ENCODE data around the gene BHLHE23.

Gene BHLHE23

GRCh38 chr20:63007646-63008488 is 1.1 kb upstream of the BHLHE23 start:
- DNase-seq, result no peak

DNA sequence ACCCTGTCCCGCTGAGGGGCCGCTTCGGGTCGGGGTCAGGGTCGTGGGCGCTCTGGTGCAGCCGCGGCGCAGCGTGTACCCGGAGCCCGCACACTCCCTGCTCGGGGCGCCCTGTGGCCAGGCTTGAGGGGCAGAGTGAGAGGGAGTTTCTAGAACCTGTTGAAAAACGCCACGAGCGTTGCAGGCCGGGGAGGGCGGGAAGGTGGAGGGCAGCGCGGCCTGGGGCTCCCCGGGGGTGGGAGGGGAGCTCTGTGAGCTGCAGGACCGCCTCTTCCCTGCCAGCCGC is 539 bp upstream of the BHLHE23 start:
- DNase-seq, result no peak

DNA sequence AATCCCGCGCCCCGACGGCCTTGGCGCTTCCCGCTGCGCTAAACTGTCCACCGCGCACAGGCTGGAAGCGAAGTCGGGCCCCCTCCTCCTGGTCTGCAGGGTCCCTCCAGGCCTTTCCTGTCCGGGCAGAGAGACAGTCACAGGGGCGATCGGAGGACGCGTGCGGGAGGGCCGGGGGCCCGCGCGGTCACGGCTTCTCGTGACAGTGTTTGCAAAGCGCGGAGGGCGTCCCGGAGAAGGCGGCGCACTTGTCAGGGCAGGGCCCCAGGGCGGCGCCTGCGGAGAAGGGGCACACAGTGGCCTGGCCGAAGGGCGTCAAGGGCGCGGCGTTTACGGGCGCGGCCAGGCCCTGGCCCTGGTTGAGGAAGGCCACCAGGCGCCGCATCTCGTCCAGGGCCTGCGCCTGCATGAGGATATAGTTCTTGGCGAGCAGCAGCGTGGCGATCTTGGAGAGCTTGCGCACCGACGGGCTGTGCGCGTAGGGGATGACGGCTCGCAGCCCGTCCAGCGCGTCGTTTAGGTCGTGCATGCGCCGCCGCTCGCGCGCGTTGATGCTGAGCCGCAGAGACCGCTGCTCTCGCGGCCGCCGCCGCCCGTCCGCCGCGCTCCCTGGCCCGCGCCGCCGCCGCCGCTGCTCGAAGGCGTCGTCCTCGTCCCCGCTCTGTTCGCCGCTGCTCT is 763 bp downstream of the BHLHE23 start:
- no peak for DNase-seq

GRCh38 chr20:63005365-63005861 is 1.4 kb downstream of the BHLHE23 start:
- no peak for DNase-seq

DNA sequence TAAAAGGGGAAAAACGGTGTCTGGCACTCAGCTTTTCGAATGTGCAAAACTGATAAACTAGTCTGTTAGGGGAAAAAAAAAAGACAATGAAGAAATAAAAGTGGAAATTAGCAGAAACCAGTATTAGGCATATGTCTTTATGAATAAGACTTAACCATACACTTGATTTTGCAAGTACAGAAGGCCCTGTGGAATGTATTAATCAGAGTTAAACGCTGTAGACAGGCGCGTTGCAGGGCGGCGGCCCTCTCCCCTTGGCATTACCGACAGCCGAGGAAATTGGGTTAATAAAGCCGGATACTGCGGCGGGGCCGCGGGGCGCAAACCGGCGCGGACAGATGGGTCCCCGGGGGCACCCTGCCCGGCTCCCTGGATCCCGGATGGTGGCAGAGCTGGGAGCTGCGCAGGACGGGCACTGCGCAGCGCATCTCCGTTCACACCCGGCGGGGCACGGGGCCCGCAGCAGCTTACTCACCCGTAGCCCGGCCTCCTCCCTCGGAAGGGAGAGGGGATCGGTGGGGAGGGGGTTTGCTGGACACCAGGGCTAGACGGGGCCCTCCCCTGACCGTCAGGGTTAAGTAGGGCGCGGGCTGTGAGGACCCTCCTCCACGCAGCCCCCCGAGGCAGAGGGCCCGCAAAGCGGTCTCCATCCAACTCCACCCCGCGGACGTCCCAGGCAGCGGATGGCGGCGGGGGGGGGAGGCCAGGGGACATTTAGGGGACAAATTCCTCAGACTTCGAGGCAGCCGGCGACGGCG is 2.0 kb downstream of the BHLHE23 start:
- DNase-seq, result no peak

GRCh38 chr20:63003546-63003945 is 3.2 kb downstream of the BHLHE23 start:
- DNase-seq, result no peak

DNA sequence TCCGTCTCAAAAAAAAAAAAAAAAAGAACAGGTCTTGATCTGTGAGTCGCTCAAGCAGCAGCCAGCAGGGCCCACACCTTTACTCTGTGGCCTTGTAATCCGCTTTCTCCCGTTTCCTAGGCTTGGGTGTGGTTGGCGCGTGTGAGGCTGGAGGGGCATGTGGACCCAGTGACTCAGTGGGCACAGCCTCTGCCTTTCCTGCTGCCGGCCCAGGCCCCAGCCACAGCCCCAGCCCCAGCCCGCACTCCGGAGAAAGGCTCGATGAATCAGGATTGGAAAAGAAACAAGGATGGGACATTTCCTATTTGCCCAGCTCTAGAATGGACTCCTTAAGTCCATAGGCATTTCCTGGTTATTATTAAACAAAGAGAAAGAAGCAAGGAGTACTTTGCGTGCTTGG is 4.3 kb downstream of the BHLHE23 start:
- no peak for DNase-seq

- DNase-seq, result no peak
Observed at GRCh38 chr20:63000958-63001357, 5.8 kb downstream of the BHLHE23 start.

GRCh38 chr20:63000036-63000435 is 6.7 kb downstream of the BHLHE23 start:
- no peak for DNase-seq

DNA sequence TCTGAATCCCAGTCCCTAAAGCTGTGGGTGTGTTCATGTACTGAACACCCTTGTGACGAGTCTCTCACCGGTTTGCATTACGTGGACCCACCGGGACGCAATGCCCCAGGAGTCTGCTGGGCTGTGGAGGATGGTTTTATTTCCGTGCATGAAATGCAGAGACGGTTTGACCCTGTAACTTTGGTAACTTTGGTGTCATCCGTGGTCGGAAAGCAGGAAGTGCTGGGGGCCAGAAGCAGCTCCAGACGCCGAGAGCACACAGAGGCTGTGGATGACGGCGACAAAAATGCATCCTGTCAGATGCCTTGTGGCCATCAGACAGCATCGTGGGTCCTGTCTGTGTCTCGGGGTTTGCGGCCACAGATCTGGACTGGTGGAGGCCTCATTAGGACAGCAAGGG is 7.2 kb downstream of the BHLHE23 start:
- no peak for DNase-seq

- DNase-seq, result no peak
Observed at GRCh38 chr20:62998449-62998848, 8.3 kb downstream of the BHLHE23 start.

DNA sequence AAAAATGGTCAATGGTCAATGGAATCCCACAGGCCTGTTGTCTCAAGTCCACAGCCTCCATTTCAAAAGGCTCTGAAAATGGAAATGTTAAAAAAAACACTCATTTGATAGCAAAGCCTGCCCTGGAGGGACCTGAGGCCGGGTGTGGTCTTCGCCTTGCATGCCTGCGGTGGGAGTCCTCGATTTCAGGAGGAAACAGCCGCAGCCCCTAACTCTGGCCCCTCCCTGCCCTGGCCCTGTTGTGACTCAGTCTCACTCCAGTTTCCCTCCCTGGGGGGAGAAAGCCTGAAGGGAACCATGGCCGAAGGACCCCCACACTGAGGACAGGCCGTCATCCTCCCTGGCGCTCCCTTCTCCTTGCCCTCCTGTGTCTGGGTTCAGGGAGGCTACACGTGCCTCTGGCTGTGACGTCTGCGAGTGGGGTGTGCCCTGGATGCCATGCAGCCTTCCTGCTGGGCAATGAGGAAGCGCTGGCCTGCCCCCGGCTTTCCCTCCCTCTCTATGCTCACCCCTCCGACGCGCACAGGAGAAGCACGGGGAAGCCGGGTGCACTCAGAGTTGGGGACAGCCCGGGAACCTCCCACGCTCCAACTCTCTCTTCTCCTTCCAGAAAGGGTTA is 9.2 kb downstream of the BHLHE23 start:
- DNase-seq, result no peak

- DNase-seq, result no peak
Observed at GRCh38 chr20:62996596-62996982, 10.2 kb downstream of the BHLHE23 start.

- DNase-seq, result no peak
Observed at GRCh38 chr20:62995898-62996595, 10.7 kb downstream of the BHLHE23 start.

GRCh38 chr20:62995481-62995880 is 11.3 kb downstream of the BHLHE23 start:
- DNase-seq, result no peak

- no peak for DNase-seq
Observed at GRCh38 chr20:62994869-62995281, 11.9 kb downstream of the BHLHE23 start.

DNA sequence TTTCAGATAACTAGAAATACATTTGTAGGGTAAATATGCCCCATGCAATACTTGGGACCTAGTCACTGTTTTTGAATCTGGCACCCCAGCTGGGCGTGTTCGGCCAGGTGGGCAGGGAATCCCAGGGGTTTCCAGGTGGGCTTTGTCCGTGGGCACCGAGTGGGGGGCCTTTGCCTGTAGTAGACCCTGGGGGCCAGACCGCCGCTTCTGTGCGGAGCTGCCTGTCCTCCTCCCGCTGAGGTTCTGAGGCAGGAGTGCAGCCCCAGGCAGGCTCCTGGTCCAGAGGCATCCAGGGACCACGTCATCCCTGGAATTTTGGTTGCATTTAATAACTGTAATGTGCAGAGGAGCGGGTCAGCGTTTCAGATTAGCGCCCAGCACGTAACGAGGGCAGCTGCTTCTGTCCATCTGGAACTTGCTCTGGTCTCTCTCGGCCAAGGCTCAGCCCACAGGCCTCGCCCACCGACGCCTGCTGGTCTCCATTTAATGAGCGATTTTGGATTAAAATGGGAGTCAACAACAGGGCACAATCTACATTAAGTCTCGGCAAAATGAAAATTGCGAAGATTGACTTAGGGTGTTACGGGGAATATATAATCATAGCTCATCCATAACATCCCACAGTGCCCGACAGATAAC is 12.8 kb downstream of the BHLHE23 start:
- DNase-seq, result no peak

GRCh38 chr20:62991863-62992262 is 14.9 kb downstream of the BHLHE23 start:
- DNase-seq, result no peak

DNA sequence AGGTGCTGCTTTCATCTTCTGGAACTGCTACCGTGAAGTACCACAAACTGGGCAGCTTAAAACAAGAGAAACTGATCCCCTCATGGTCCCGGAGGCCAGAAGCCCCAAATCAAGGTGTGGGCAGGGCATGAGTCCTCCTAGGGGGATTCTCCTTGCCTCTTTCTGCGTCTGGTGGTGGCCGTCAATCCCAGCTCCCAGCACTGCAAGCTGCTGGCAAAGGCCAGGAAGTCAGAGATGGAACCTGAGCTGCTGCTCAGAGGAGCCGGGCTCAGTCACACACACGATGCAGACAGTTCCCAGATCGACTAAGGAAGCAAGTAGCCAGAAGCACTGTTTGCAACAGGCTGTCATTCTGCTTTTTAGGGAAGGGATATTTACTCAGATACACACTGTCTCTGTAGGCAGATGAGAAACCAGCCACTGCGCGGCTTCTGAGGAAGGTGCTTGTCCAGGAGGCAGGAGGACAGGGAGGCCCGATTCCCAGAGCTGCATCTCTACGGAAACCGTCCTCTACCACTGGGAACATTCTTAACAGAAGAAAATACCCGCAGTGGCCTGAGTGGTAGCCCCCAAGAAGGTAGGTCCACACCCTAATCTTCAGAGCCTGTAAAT is 15.5 kb downstream of the BHLHE23 start:
- no peak for DNase-seq

GRCh38 chr20:62990306-62990825 is 16.4 kb downstream of the BHLHE23 start:
- no peak for DNase-seq

GRCh38 chr20:62989201-62989601 is 17.6 kb downstream of the BHLHE23 start:
- DNase-seq, result no peak
